Breast epithelium (tissue), 4 donors: ENCODE measurements around the gene SSTR1. TPM values are rescaled to one million over a fixed set of nuclear protein-coding genes. Genes with fewer than 3 reads are reported as not detected.

Source experiments
- DNase-seq, 2 donors: peaks; one replicate each; pipeline ENCODE4 v3.0.0-alpha.2; 2019; ENCODE audit warnings: low spot score in 2 of 2
- H3K27ac ChIP-seq, 2 donors: fragments of 200-600 bp; sonication (generic) in 1 of 2; one replicate each; pipeline ENCODE4 v1.5.1; 2016 to 2019; ENCODE audit warnings: mild to moderate bottlenecking in 1 of 2
- H3K27me3 ChIP-seq, 2 donors: fragments of 200-600 bp; sonication (generic) in 1 of 2; one replicate each; pipeline versions ENCODE4 v1.5.1 to v1.6.0; 2017 to 2019; ENCODE audit warnings: control low read depth in 1 of 2, mild to moderate bottlenecking in 1 of 2
- H3K36me3 ChIP-seq: fragments of 200-600 bp; one replicate; pipeline ENCODE4 v1.5.1; 2019
- H3K4me1 ChIP-seq, 2 donors: fragments of 200-600 bp; sonication (generic); one replicate each; pipeline ENCODE4 v1.5.1; 2016 to 2019; ENCODE audit warnings: control low read depth in 1 of 2
- H3K4me3 ChIP-seq, 3 donors: fragments of 200-600 bp; sonication (generic); 1 replicate in 2 of 3; 2 replicates in 1 of 3; pipeline ENCODE4 v1.5.1; 2016 to 2019; ENCODE audit warnings: mild to moderate bottlenecking in 3 of 3, moderate library complexity in 2 of 3
- H3K9me3 ChIP-seq, 2 donors: fragments of 200-600 bp; sonication (generic) in 1 of 2; one replicate each; pipeline ENCODE4 v1.5.1; 2016 to 2019; ENCODE audit warnings: control low read depth in 1 of 2
- CTCF ChIP-seq, 3 donors: fragments of 450-650 bp; IDR thresholded peaks; one replicate each; pipeline ENCODE4 v1.5.1; 2016 to 2017; ENCODE audit warnings: antibody characterized with exemption in 3 of 3, mild to moderate bottlenecking in 3 of 3, moderate library complexity in 3 of 3
- POLR2A ChIP-seq: fragments of 450-650 bp; IDR thresholded peaks from one replicate; pipeline ENCODE4 v1.6.1; 2016; ENCODE audit warnings: antibody characterized with exemption, mild to moderate bottlenecking, moderate library complexity
- POLR2AphosphoS5 ChIP-seq, 3 donors: sonication (generic); formaldehyde crosslinking; IDR thresholded peaks; one replicate each; pipeline ENCODE4 v1.6.1; 2017; ENCODE audit warnings: antibody characterized with exemption in 3 of 3
- intact Hi-C: fragments of 100-400 bp; cut with DNase I; formaldehyde crosslinking; loops from one replicate; pipeline ENCODE4 v1.15.1; 2023; ENCODE audit warnings: low total_unique reads
- total RNA-seq, 3 donors: library from RNA; depleted of rRNA; stranded (reverse); fragments of >200 nt; gene quantifications; one replicate each; pipeline ENCODE4 v1.1.0, GENCODE V29; 2016

The SSTR1 gene
- total RNA-seq, 3 donors from 2014 or later = 0.16 to 0.33 (median 0.29) TPM

GRCh38 chr14:38198425-38198824 lies 9.3 kb upstream of the SSTR1 start:
- no peak for DNase-seq
- TF ChIP-seq CTCF (IDR thresholded peaks at IDR 0.05) (no peak), POLR2AphosphoS5 (IDR thresholded peaks at IDR 0.05) (no peak), POLR2A (no peak)
- H3K9me3 ChIP-seq = no peaks in the 10 kb centered on the region

GRCh38 chr14:38199076-38199475 lies 8.6 kb upstream of the SSTR1 start:
- Histone ChIP-seq H3K36me3 (no peaks in the 10 kb centered on the region), H3K4me3 (no peak overlapping the region), H3K27ac (no peak overlapping the region), H3K4me1 (no peaks in the 10 kb centered on the region), H3K9me3 (no peaks in the 10 kb centered on the region), H3K27me3 (no peaks in the 10 kb centered on the region)
- no peak for DNase-seq
- TF ChIP-seq CTCF (IDR thresholded peaks at IDR 0.05) (no peak), POLR2A (no peak), POLR2AphosphoS5 (IDR thresholded peaks at IDR 0.05) (no peak)
- intact Hi-C loops = no loop called here

More at GRCh38 chr14:38198425-38198824, 9.3 kb upstream of the SSTR1 start:
- Histone ChIP-seq H3K4me3 (no peak overlapping the region), H3K36me3 (no peaks in the 10 kb centered on the region), H3K27me3 (no peaks in the 10 kb centered on the region), H3K27ac (no peak overlapping the region), H3K4me1 (no peaks in the 10 kb centered on the region)
- intact Hi-C loops = no loop called here

GRCh38 chr14:38199739-38200138 lies 8.0 kb upstream of the SSTR1 start:
- Histone ChIP-seq H3K27ac (no peak overlapping the region), H3K27me3 (no peaks in the 10 kb centered on the region), H3K9me3 (no peaks in the 10 kb centered on the region), H3K4me3 (no peak overlapping the region), H3K4me1 (no peaks in the 10 kb centered on the region), H3K36me3 (no peaks in the 10 kb centered on the region)
- DNase-seq = no peak
- intact Hi-C loops = no loop called here
- TF ChIP-seq CTCF (IDR thresholded peaks at IDR 0.05) (no peak), POLR2AphosphoS5 (IDR thresholded peaks at IDR 0.05) (no peak), POLR2A (no peak)

- Histone ChIP-seq H3K27ac (no peak overlapping the region), H3K36me3 (no peaks in the 10 kb centered on the region), H3K27me3 (no peaks in the 10 kb centered on the region), H3K4me1 (no peaks in the 10 kb centered on the region), H3K9me3 (no peaks in the 10 kb centered on the region), H3K4me3 (no peak overlapping the region)
- intact Hi-C loops = loop anchor here (1.0 kb wide), 1 partner anchor 13 kb away; no protein-coding TSS in a partner anchor
- TF ChIP-seq POLR2A (no peak), POLR2AphosphoS5 (IDR thresholded peaks at IDR 0.05) (no peak), CTCF (IDR thresholded peaks at IDR 0.05) (no peak)
- DNase-seq = no peak
These were observed 6.4 kb upstream of the SSTR1 start for GRCh38 chr14:38201137-38201828.

- H3K4me3 ChIP-seq = no peak overlapping the region
- TF ChIP-seq POLR2AphosphoS5 (IDR thresholded peaks at IDR 0.05) (no peak), POLR2A (no peak)
- no peaks in the 10 kb centered on the region for H3K4me1 ChIP-seq
- no peaks in the 10 kb centered on the region for H3K27me3 ChIP-seq
- no peaks in the 10 kb centered on the region for H3K9me3 ChIP-seq
- H3K27ac ChIP-seq = no peak overlapping the region
- H3K36me3 ChIP-seq = no peaks in the 10 kb centered on the region
- intact Hi-C loops = no loop called here
- DNase-seq = no peak
These were observed 5.1 kb upstream of the SSTR1 start for GRCh38 chr14:38202444-38203191.
